ENCODE results near the gene CEACAM6.

DNA sequence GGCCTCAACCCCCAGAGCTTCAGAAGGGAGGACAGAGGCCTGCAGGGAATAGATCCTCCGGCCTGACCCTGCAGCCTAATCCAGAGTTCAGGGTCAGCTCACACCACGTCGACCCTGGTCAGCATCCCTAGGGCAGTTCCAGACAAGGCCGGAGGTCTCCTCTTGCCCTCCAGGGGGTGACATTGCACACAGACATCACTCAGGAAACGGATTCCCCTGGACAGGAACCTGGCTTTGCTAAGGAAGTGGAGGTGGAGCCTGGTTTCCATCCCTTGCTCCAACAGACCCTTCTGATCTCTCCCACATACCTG lies 47.9 kb upstream of the CEACAM6 start:
- TF ChIP-seq, protein P1, sequence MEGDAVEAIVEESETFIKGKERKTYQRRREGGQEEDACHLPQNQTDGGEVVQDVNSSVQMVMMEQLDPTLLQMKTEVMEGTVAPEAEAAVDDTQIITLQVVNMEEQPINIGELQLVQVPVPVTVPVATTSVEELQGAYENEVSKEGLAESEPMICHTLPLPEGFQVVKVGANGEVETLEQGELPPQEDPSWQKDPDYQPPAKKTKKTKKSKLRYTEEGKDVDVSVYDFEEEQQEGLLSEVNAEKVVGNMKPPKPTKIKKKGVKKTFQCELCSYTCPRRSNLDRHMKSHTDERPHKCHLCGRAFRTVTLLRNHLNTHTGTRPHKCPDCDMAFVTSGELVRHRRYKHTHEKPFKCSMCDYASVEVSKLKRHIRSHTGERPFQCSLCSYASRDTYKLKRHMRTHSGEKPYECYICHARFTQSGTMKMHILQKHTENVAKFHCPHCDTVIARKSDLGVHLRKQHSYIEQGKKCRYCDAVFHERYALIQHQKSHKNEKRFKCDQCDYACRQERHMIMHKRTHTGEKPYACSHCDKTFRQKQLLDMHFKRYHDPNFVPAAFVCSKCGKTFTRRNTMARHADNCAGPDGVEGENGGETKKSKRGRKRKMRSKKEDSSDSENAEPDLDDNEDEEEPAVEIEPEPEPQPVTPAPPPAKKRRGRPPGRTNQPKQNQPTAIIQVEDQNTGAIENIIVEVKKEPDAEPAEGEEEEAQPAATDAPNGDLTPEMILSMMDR (IDR thresholded peaks at IDR 0.05), result no peak
- no peak for TF ChIP-seq EZH2 (IDR thresholded peaks at IDR 0.05; ENCODE audit: borderline replicate concordance, insufficient read depth, low read depth, low read length, poor library complexity, severe bottlenecking)
